ENCODE results near the gene POU3F4.

Gene POU3F4

DNA sequence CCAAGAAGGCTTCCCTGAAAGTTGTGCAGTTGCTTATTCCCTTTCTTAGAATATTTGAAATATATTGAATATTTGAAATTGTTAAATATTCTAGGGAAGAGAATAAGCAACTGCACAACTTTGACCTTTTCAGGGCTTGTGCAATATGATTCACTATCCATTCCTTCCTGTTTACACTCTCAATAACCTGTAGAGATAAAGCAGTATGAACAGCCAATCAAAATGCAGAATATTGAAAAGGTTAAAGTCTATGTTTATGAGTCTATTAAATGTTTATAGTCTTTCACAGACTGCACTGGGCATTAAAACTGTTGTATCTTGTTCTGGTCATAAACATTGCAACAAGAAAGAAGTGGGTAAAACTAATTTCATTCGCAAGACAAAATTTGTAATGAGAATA is 13.8 kb downstream of the POU3F4 start:
- TF ChIP-seq CTCF (IDR thresholded peaks at IDR 0.05; ENCODE audit: low read depth, low read length, missing control alignments): no peak
- no peak overlapping the region for H3K4me3 ChIP-seq (ENCODE audit: low read depth, low read length)

DNA sequence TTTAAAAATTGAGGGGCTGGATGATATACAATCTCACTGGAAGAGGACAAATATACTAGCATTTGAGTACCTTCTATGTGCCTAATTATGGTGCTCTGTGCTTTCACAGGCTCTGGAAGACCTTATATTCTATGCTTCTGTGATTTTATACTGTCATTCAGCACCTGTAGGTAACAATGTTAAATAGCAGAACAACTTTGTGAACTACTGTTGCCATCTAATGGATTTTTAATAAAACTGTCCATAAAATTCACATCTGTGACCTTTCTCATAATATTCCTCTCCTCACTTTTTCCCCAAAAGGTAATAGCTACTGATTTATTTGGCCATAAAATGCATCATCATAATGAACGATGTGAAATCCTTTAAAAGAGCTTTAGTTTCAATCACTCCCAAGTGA is 21.9 kb downstream of the POU3F4 start:
- H3K4me3 ChIP-seq (ENCODE audit: low read depth, low read length): no peak overlapping the region
- no peak for TF ChIP-seq CTCF (IDR thresholded peaks at IDR 0.05; ENCODE audit: low read depth, low read length, missing control alignments)
- no peak for DNase-seq (ENCODE audit: low read depth)

More for the DNA sequence above, 13.8 kb downstream of the POU3F4 start:
- no peak for DNase-seq (ENCODE audit: low read depth)

DNA sequence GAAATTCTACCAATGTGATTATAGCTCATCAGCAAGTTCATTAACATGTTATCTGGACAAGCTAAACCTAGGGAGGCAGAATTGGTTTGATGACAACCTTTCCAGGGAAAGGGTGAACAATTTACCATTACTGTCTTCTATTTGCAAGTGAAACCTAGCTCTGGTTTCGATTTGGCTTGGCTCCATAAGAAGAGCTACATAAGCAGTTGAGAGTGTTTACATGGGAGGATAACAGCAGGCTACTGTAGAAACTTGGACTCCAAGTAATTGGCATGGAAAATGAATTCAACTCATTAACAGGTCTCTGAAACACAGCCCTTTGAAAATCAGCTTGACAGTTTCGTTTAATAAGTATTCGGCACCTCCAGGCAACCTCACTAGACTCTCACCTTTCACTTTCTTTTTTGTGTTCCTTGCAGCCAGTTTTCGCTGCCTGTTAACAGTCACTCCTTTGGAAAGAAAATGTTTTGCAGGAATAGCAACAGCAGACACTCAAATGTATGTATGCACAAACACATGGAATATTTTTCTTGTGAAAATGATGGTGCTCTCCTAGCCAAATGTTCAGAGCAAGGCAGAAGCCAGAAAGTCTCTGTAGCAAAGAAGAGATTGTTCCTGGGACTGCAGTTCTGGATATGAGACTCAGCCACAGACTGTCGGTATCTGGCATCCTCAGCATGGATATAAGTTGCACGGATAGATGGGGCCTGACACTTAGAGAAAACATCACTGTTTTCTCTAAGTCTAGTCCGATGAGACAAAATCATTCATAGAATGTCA is 27.5 kb downstream of the POU3F4 start:
- DNase-seq (ENCODE audit: low read depth): no peak
- no peak for TF ChIP-seq CTCF (IDR thresholded peaks at IDR 0.05; ENCODE audit: low read depth, low read length, missing control alignments)
- peak overlapping the region; percentile 51 for H3K4me3 ChIP-seq (ENCODE audit: low read depth, low read length)
